NCI-H2029 treated with DMSO at 0.1 percent for 48 hours (cell line): ENCODE measurements around the gene KCTD18.

Experiments used
- DNase-seq: peaks from one replicate; lab custom pipeline; 2025; lab: John Stamatoyannopoulos, UW

KCTD18 gene

GRCh38 chr2:200454927-200455801 lies 54.7 kb downstream of the KCTD18 start:
- DNase-seq: no peak

- no peak for DNase-seq
Observed at GRCh38 chr2:200453853-200454534, 55.9 kb downstream of the KCTD18 start.

GRCh38 chr2:200453142-200453852 lies 56.6 kb downstream of the KCTD18 start:
- no peak for DNase-seq

GRCh38 chr2:200452377-200452776 lies 57.5 kb downstream of the KCTD18 start:
- no peak for DNase-seq

- no peak for DNase-seq
Observed at GRCh38 chr2:200451511-200451910, 58.4 kb downstream of the KCTD18 start.

- DNase-seq: no peak
Observed at GRCh38 chr2:200450288-200450687, 59.6 kb downstream of the KCTD18 start.

GRCh38 chr2:200449149-200449548 lies 60.7 kb downstream of the KCTD18 start:
- DNase-seq: no peak

GRCh38 chr2:200448455-200448854 lies 61.4 kb downstream of the KCTD18 start:
- DNase-seq: no peak

GRCh38 chr2:200447139-200447855 lies 62.6 kb downstream of the KCTD18 start:
- DNase-seq: no peak

GRCh38 chr2:200446612-200447011 lies 63.3 kb downstream of the KCTD18 start:
- DNase-seq: no peak

GRCh38 chr2:200445284-200445683 lies 64.6 kb downstream of the KCTD18 start:
- DNase-seq: no peak

GRCh38 chr2:200444530-200444929 lies 65.3 kb downstream of the KCTD18 start:
- DNase-seq: no peak

GRCh38 chr2:200443916-200444315 lies 66.0 kb downstream of the KCTD18 start:
- no peak for DNase-seq

GRCh38 chr2:200443376-200443775 lies 66.5 kb downstream of the KCTD18 start:
- no peak for DNase-seq

- DNase-seq: no peak
Observed at GRCh38 chr2:200442471-200442870, 67.4 kb downstream of the KCTD18 start.

- no peak for DNase-seq
Observed at GRCh38 chr2:200439981-200440380, 69.9 kb downstream of the KCTD18 start.
